AG10803 (cell line): ENCODE results near the gene APBA2.

Source experiments
- DNase-seq: peaks from one replicate; pipeline ENCODE4 v3.0.0; 2010; ENCODE audit warnings: low read depth
- H3K4me3 ChIP-seq: 2 replicates; pipeline ENCODE4 v1.5.1; 2011; ENCODE audit warnings: mild to moderate bottlenecking, low read length, control low read depth
- CTCF ChIP-seq: conservative IDR thresholded peaks from 2 replicates; pipeline ENCODE4 v1.5.1; 2011; ENCODE audit warnings: mild to moderate bottlenecking, low read length, control low read depth, inconsistent platforms

Gene APBA2

GRCh38 chr15:28992336-28992864 lies 106.6 kb downstream of the APBA2 start:
- DNase-seq = no peak
- no peak for TF ChIP-seq CTCF
- H3K4me3 ChIP-seq = no peak overlapping the region

GRCh38 chr15:28993051-28993719 lies 107.4 kb downstream of the APBA2 start:
- H3K4me3 ChIP-seq = no peak overlapping the region
- no peak for TF ChIP-seq CTCF
- DNase-seq = no peak

- no peak overlapping the region for H3K4me3 ChIP-seq
- no peak for DNase-seq
- no peak for TF ChIP-seq CTCF
These were observed 107.9 kb downstream of the APBA2 start for GRCh38 chr15:28993720-28994053.

- TF ChIP-seq CTCF = no peak
- no peak for DNase-seq
- H3K4me3 ChIP-seq = no peak overlapping the region
These were observed 108.5 kb downstream of the APBA2 start for GRCh38 chr15:28994142-28994830.

- no peak for TF ChIP-seq CTCF
- no peak for DNase-seq
- H3K4me3 ChIP-seq = no peak overlapping the region
These were observed 109.2 kb downstream of the APBA2 start for GRCh38 chr15:28994831-28995596.

- no peak for TF ChIP-seq CTCF
- no peak overlapping the region for H3K4me3 ChIP-seq
- no peak for DNase-seq
These were observed 109.9 kb downstream of the APBA2 start for GRCh38 chr15:28995705-28996104.

- TF ChIP-seq CTCF = no peak
- H3K4me3 ChIP-seq = no peak overlapping the region
- DNase-seq = no peak
These were observed 110.5 kb downstream of the APBA2 start for GRCh38 chr15:28996289-28996688.
